Measurements from ENCODE around the gene OR2A5. TPM values are rescaled to one million over a fixed set of nuclear protein-coding genes. Genes with fewer than 3 reads are reported as not detected.

Gene OR2A5
- total RNA-seq, 5 donors from 2014 or later (not counting 1 experiment from before 2014, with no cell fraction given): not detected

GRCh38 chr7:144069511-144069910 is 20.8 kb downstream of the OR2A5 start, which contains the start of gene OR2A25:
Gene OR2A25 (plus strand): TSS chr7:144069811. CDS start chr7:144074220, 4,409 bp downstream.
- Mint-ChIP-seq H3K4me1 (no peaks in the 10 kb centered on the region), H3K27me3 (peaks cover 2 to 14% of the 10 kb centered on the region in 2 donors), H3K9me3 (no peaks in the 10 kb centered on the region), H3K36me3 (no peaks in the 10 kb centered on the region), H3K4me3 (no peak within 1 kb of the TSS), H3K27ac (no peak within 1 kb of the TSS)
- Histone ChIP-seq H3K27ac (ENCODE audit: low read length) (no peak within 1 kb of the TSS), H3K27me3 (replicated peaks in 1 of 2; ENCODE audit: control insufficient read depth in 2 of 2, extremely low read depth in 1 of 2, insufficient read depth in 2 of 2, low read length in 1 of 2) (peaks cover 0 to 4% of the 10 kb centered on the region in 2 experiments), H3K4me3 (ENCODE audit: control insufficient read depth in 1 of 2, extremely low read depth in 1 of 2, low read length in 1 of 2) (no peak within 1 kb of the TSS), H3K9me3 (no peaks in the 10 kb centered on the region), H3K4me1 (ENCODE audit: control insufficient read depth in 1 of 2, extremely low read depth in 1 of 2, insufficient read depth in 2 of 2, low read length in 2 of 2) (no peaks in the 10 kb centered on the region), H3K36me3 (ENCODE audit: control insufficient read depth in 2 of 2, extremely low read depth in 1 of 2, insufficient read depth in 1 of 2, low read length in 1 of 2) (no peaks in the 10 kb centered on the region)
- WGBS (ENCODE audit: insufficient coverage): 75% methylated on average over 1 of the region's 1 CpG
- DNase-seq (no peak), ATAC-seq (replicated peaks in 1 of 4) (no peak)
- POLR2A ChIA-PET: no interaction called here
- CTCF ChIA-PET: no interaction called here

GRCh38 chr7:144069953-144070352 is 21.2 kb downstream of the OR2A5 start:
- Histone ChIP-seq H3K9me3 (no peaks in the 10 kb centered on the region), H3K27me3 (replicated peaks in 1 of 2; ENCODE audit: control insufficient read depth in 2 of 2, extremely low read depth in 1 of 2, insufficient read depth in 2 of 2, low read length in 1 of 2) (peaks cover 0 to 4% of the 10 kb centered on the region in 2 experiments), H3K36me3 (ENCODE audit: control insufficient read depth in 2 of 2, extremely low read depth in 1 of 2, insufficient read depth in 1 of 2, low read length in 1 of 2) (no peaks in the 10 kb centered on the region), H3K27ac (ENCODE audit: low read length) (no peak overlapping the region), H3K4me1 (ENCODE audit: control insufficient read depth in 1 of 2, extremely low read depth in 1 of 2, insufficient read depth in 2 of 2, low read length in 2 of 2) (no peaks in the 10 kb centered on the region), H3K4me3 (ENCODE audit: control insufficient read depth in 1 of 2, extremely low read depth in 1 of 2, low read length in 1 of 2) (no peak overlapping the region)
- ChIA-PET POLR2A (interaction anchor here in 1 of 2 donors (0.6 kb wide), 1 partner anchor 994 kb away, joined by 3 read pairs; no protein-coding TSS in a partner anchor), CTCF (no interaction called here)
- Mint-ChIP-seq H3K27ac (no peak overlapping the region), H3K36me3 (no peaks in the 10 kb centered on the region), H3K4me3 (no peak overlapping the region), H3K27me3 (peaks cover 5 to 14% of the 10 kb centered on the region in 2 donors), H3K4me1 (no peaks in the 10 kb centered on the region), H3K9me3 (no peaks in the 10 kb centered on the region)
- ATAC-seq (replicated peaks in 1 of 4) (no peak), DNase-seq (no peak)
- 70% methylated on average over 2 of the region's 2 CpGs for WGBS (ENCODE audit: insufficient coverage)

DNA sequence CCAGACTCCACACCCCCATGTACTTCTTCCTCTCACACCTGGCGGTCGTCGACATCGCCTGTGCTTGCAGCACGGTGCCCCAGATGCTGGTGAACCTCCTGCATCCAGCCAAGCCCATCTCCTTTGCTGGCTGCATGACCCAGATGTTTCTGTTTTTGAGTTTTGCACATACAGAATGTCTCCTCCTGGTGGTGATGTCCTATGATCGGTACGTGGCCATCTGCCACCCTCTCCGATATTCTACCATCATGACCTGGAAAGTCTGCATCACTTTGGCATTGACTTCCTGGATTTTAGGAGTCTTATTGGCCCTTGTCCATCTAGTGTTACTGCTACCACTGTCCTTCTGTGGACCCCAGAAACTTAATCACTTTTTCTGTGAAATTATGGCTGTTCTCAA is 25.6 kb downstream of the OR2A5 start:
- H3K4me1 ChIP-seq (ENCODE audit: control insufficient read depth in 1 of 2, extremely low read depth in 1 of 2, insufficient read depth in 2 of 2, low read length in 2 of 2): no peaks in the 10 kb centered on the region
- Mint-ChIP-seq H3K27ac (no peak overlapping the region), H3K9me3 (no peaks in the 10 kb centered on the region), H3K4me1 (no peaks in the 10 kb centered on the region), H3K4me3 (no peak overlapping the region), H3K36me3 (no peaks in the 10 kb centered on the region), H3K27me3 (peaks cover 0 to 6% of the 10 kb centered on the region in 2 donors)
- H3K9me3 ChIP-seq: no peaks in the 10 kb centered on the region
- no peak for DNase-seq
- H3K4me3 ChIP-seq (ENCODE audit: control insufficient read depth in 1 of 2, extremely low read depth in 1 of 2, low read length in 1 of 2): no peak overlapping the region
- no peak overlapping the region for H3K27ac ChIP-seq (ENCODE audit: low read length)
- H3K36me3 ChIP-seq (ENCODE audit: control insufficient read depth in 2 of 2, extremely low read depth in 1 of 2, insufficient read depth in 1 of 2, low read length in 1 of 2): no peaks in the 10 kb centered on the region
- ATAC-seq (replicated peaks in 1 of 4): no peak
- CTCF ChIA-PET: no interaction called here
- H3K27me3 ChIP-seq (replicated peaks in 1 of 2; ENCODE audit: control insufficient read depth in 2 of 2, extremely low read depth in 1 of 2, insufficient read depth in 2 of 2, low read length in 1 of 2): peaks cover 0 to 5% of the 10 kb centered on the region in 2 experiments
- POLR2A ChIA-PET: no interaction called here
- WGBS (ENCODE audit: insufficient coverage): 96% methylated on average over 6 of the region's 8 CpGs

GRCh38 chr7:144085978-144086377 is 37.2 kb downstream of the OR2A5 start, which contains the start of gene OR2A12:
Gene OR2A12 (plus strand): TSS chr7:144086278. CDS start chr7:144095108, 8,830 bp downstream.
- H3K9me3 Mint-ChIP-seq: peaks cover 0 to 8% (median 5%) of the 10 kb centered on the region in 3 donors
- Histone ChIP-seq H3K36me3 (ENCODE audit: control insufficient read depth in 2 of 2, extremely low read depth in 1 of 2, insufficient read depth in 1 of 2, low read length in 1 of 2) (no peaks in the 10 kb centered on the region), H3K27me3 (replicated peaks in 1 of 2; ENCODE audit: control insufficient read depth in 2 of 2, extremely low read depth in 1 of 2, insufficient read depth in 2 of 2, low read length in 1 of 2) (peaks cover 0 to 4% of the 10 kb centered on the region in 2 experiments), H3K9me3 (no peaks in the 10 kb centered on the region), H3K27ac (ENCODE audit: low read length) (no peak within 1 kb of the TSS), H3K4me1 (ENCODE audit: control insufficient read depth in 1 of 2, extremely low read depth in 1 of 2, insufficient read depth in 2 of 2, low read length in 2 of 2) (no peaks in the 10 kb centered on the region), H3K4me3 (ENCODE audit: control insufficient read depth in 1 of 2, extremely low read depth in 1 of 2, low read length in 1 of 2) (no peak within 1 kb of the TSS)
- H3K4me3 Mint-ChIP-seq: no peak within 1 kb of the TSS
- WGBS (ENCODE audit: insufficient coverage): no CpG with 5 or more reads among the region's 2 CpGs
- H3K27ac Mint-ChIP-seq: no peak within 1 kb of the TSS
- ChIA-PET POLR2A (interaction anchor here in 1 of 2 donors (0.6 kb wide), 1 partner anchor 9 kb away, joined by 4 read pairs; no protein-coding TSS in a partner anchor), CTCF (no interaction called here)
- H3K4me1 Mint-ChIP-seq: no peaks in the 10 kb centered on the region
- H3K27me3 Mint-ChIP-seq: peaks cover 5 to 16% of the 10 kb centered on the region in 2 donors
- no peak for DNase-seq
- no peaks in the 10 kb centered on the region for H3K36me3 Mint-ChIP-seq
- no peak for ATAC-seq (replicated peaks in 1 of 4)

GRCh38 chr7:144086730-144087129 is 38.0 kb downstream of the OR2A5 start:
- H3K9me3 Mint-ChIP-seq: peaks cover 0 to 9% (median 5%) of the 10 kb centered on the region in 3 donors
- no peaks in the 10 kb centered on the region for H3K4me1 Mint-ChIP-seq
- Histone ChIP-seq H3K4me1 (ENCODE audit: control insufficient read depth in 1 of 2, extremely low read depth in 1 of 2, insufficient read depth in 2 of 2, low read length in 2 of 2) (no peaks in the 10 kb centered on the region), H3K4me3 (ENCODE audit: control insufficient read depth in 1 of 2, extremely low read depth in 1 of 2, low read length in 1 of 2) (no peak overlapping the region), H3K27me3 (replicated peaks in 1 of 2; ENCODE audit: control insufficient read depth in 2 of 2, extremely low read depth in 1 of 2, insufficient read depth in 2 of 2, low read length in 1 of 2) (peaks cover 0 to 6% of the 10 kb centered on the region in 2 experiments), H3K9me3 (no peaks in the 10 kb centered on the region), H3K27ac (ENCODE audit: low read length) (no peak overlapping the region), H3K36me3 (ENCODE audit: control insufficient read depth in 2 of 2, extremely low read depth in 1 of 2, insufficient read depth in 1 of 2, low read length in 1 of 2) (no peaks in the 10 kb centered on the region)
- no peaks in the 10 kb centered on the region for H3K36me3 Mint-ChIP-seq
- POLR2A ChIA-PET: no interaction called here
- DNase-seq (no peak), ATAC-seq (replicated peaks in 1 of 4) (no peak)
- CTCF ChIA-PET: no interaction called here
- peaks cover 5 to 21% of the 10 kb centered on the region in 2 donors for H3K27me3 Mint-ChIP-seq
- no peak overlapping the region for H3K27ac Mint-ChIP-seq
- 76% methylated on average over 4 of the region's 4 CpGs for WGBS (ENCODE audit: insufficient coverage)
- no peak overlapping the region for H3K4me3 Mint-ChIP-seq

GRCh38 chr7:144087230-144087629 is 38.5 kb downstream of the OR2A5 start:
- peaks cover 0 to 6% of the 10 kb centered on the region in 2 experiments for H3K27me3 ChIP-seq (replicated peaks in 1 of 2; ENCODE audit: control insufficient read depth in 2 of 2, extremely low read depth in 1 of 2, insufficient read depth in 2 of 2, low read length in 1 of 2)
- H3K27ac ChIP-seq (ENCODE audit: low read length): no peak overlapping the region
- H3K36me3 ChIP-seq (ENCODE audit: control insufficient read depth in 2 of 2, extremely low read depth in 1 of 2, insufficient read depth in 1 of 2, low read length in 1 of 2): no peaks in the 10 kb centered on the region
- no CpG with 5 or more reads among the region's 1 CpG for WGBS (ENCODE audit: insufficient coverage)
- Mint-ChIP-seq H3K36me3 (no peaks in the 10 kb centered on the region), H3K27me3 (peaks cover 5 to 17% of the 10 kb centered on the region in 2 donors), H3K4me1 (no peaks in the 10 kb centered on the region), H3K27ac (no peak overlapping the region), H3K9me3 (peaks cover 0 to 9% (median 5%) of the 10 kb centered on the region in 3 donors), H3K4me3 (no peak overlapping the region)
- H3K4me3 ChIP-seq (ENCODE audit: control insufficient read depth in 1 of 2, extremely low read depth in 1 of 2, low read length in 1 of 2): no peak overlapping the region
- ChIA-PET CTCF (no interaction called here), POLR2A (no interaction called here)
- H3K4me1 ChIP-seq (ENCODE audit: control insufficient read depth in 1 of 2, extremely low read depth in 1 of 2, insufficient read depth in 2 of 2, low read length in 2 of 2): no peaks in the 10 kb centered on the region
- no peaks in the 10 kb centered on the region for H3K9me3 ChIP-seq
- no peak for DNase-seq
- no peak for ATAC-seq (replicated peaks in 1 of 4)
